Uterus (tissue), 2 donors: Measurements from ENCODE around the gene IRF6.

Experiments used
- POLR2A ChIP-seq, 2 donors: fragments of 450-650 bp; IDR thresholded peaks; one replicate each; pipeline ENCODE4 v1.6.1; 2016; ENCODE audit warnings: antibody characterized with exemption in 2 of 2, mild to moderate bottlenecking in 1 of 2, moderate library complexity in 1 of 2
- TF ChIP-seq, protein P1 (sequence below), 4 experiments: fragments of 200-600 bp in 2 of 4; fragments of 450-650 bp in 2 of 4; sonication (generic) in 2 of 4; IDR thresholded peaks; one replicate each; pipeline ENCODE4 v1.5.1; 2016 to 2019; ENCODE audit warnings: antibody characterized with exemption in 4 of 4, mild to moderate bottlenecking in 2 of 4, moderate library complexity in 1 of 4

DNA sequence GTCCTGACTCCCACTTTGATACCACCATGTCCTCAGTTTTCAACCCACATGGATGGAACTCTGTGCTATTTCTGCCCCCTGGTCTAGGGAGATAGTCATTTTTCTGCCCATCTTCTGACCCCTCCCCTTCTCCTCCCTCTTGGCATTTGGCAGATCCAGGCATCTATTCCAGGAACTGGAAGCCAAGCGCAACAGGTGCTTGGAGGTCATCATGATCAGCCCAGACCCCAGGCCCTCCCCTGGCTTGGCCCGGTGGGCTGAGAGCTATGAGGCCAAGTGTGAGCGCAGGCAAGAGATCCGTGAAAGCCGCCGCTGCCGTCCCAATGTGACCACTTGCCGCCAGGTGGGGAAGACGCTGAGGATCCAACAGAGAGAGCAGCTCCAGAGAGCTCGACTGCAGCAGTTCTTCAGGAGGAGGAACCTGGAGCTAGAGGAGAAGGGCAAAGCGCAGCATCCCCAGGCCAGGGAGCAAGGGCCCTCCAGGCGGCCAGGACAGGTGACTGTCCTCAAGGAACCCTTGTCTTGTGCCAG is 46.0 kb downstream of the IRF6 start:
- no peak for TF ChIP-seq POLR2A (IDR thresholded peaks at IDR 0.05)
- TF ChIP-seq, protein P1, sequence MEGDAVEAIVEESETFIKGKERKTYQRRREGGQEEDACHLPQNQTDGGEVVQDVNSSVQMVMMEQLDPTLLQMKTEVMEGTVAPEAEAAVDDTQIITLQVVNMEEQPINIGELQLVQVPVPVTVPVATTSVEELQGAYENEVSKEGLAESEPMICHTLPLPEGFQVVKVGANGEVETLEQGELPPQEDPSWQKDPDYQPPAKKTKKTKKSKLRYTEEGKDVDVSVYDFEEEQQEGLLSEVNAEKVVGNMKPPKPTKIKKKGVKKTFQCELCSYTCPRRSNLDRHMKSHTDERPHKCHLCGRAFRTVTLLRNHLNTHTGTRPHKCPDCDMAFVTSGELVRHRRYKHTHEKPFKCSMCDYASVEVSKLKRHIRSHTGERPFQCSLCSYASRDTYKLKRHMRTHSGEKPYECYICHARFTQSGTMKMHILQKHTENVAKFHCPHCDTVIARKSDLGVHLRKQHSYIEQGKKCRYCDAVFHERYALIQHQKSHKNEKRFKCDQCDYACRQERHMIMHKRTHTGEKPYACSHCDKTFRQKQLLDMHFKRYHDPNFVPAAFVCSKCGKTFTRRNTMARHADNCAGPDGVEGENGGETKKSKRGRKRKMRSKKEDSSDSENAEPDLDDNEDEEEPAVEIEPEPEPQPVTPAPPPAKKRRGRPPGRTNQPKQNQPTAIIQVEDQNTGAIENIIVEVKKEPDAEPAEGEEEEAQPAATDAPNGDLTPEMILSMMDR (IDR thresholded peaks at IDR 0.05), result no peak
